Activated naive CD4-positive, alpha-beta T cell (primary cell): Measurements from ENCODE around the gene C2CD4D.
"Not testable (repeated sequence)": the region's sequence is repeated elsewhere in the genome, so short reads cannot be mapped to it uniquely, and the experiment has no call there.

Source experiments
- DNase-seq, 4 experiments: peaks; one replicate each; lab custom pipeline; 2025; lab: John Stamatoyannopoulos, UW

Gene C2CD4D

DNA sequence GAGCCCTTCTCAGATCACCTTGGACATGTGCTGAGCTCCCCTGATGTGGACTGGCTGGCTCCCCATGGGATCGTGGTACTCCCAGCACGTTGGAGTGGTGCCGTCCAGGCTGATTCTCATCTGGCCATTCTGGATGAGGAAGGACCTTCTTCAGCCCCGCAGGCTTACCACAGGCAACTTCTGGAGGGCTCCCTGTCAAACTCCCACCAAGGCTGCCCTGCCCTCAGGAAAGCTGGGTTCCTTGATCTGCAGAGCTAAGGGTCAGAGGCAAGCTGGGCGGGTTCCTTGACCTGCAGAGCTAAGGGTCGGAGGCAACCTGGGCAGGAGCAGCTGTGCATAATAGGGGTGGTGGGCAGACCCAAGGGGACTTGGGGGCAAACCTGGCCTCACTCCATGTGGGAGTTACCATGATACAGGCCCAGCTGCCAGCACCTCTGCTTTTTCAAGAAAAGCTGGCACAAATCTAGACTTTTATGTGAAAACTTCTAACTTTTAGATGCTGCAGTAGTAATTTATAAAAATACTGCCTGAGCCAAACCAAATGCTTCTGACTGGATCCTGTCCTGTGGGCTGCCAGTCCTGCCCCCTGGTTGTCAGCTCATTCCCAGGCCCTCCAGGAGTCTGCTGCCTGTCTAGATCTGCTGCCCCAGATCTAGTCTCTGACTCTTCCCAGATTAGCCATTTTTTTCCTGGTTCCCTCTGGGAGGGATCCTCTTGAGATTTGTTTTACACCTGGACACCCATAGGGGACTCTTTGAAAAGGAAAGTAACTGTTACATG lies 19.5 kb upstream of the C2CD4D start:
- no peak for DNase-seq

DNA sequence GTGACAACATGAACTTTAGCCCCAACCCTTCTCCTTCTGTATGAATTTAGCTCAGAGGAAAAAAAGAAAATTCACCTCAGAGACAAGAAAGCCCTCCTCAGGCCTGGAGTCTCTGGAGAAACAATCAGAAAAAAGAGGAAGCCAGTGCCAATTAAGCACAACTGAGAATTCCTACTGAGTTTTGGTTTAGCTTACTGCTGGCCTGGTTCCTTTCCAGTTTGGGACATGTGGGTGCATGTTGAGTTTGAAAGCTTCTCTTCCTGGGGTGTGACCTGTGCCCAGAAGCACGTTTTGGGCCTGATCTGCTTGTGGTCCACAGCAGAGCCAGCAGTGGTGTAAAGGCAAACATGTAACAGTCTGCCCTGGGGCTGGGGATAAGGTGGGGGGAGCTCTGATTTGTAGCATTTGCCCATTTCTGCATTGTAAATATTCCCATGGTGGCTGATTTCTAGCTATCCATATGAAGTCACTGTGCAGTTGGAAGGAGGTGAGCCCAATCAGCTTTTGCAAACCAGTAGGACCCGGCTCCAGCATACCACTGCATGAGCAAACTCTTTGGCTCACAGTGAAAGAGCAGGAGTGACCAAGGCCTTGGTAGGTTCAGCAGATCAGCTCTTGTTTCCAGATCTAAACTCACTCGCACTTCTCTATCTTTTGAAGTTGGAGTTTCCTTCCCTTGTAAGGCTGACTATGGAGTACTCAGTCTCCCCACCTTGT lies 18.6 kb upstream of the C2CD4D start:
- DNase-seq: no peak

DNA sequence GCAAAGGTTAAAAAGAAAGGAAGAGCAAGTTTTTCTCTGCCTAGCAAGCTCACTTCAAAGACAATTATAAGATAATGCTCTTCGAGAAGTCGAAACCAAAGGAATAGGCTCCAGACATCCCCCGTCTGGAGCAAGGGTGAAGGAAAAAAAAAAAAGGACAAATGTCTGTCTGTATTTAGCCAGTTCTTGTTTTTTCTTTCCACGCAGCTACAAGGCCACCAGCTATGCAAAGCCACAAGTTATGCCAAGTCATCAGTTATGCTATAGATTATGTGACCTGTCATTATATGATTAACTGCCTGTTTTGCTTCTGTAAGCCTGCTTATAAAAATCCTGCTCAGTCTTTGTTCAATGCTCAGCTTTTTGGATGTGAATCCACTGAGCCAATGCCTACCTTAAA lies 16.3 kb upstream of the C2CD4D start:
- DNase-seq: no peak

DNA sequence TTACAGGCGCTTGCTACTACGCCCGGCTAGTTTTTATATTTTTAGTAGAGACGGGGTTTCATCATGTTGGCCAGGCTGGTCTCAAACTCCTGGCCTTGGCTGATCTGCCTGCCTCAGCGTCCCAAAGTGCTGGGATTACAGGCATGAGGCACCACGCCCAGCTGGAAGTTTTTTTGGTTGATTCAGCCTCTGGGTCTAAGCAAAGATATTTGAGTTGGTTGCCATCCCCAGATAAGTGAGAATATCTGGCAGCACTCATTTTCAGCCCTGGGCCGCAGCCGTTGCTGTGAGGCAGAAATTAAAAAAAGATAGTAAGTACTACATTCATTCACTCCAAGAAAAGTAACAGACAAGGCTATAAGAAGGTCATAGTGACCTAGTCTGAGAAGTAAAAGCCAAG lies 15.9 kb upstream of the C2CD4D start:
- not testable (repeated sequence) for DNase-seq

DNA sequence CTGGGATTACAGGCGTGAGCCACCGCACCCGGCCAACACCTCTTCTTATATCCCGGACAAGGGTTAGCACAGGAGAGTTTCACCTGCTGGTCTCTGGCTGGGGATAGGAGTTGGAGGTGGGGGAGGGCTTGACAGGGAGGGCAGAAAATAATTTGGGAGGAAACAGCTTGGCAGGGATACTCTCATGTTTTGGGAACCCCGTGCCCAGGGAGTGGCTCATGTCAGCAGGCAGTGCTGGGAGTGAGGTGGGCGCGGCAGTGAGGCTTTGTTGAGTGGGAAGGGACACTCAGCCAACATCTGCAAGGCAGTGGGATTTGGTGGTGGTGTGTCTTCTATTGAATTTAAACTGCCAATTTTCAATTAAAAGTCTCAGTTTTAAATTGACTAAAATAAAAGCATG lies 15.0 kb upstream of the C2CD4D start:
- no peak for DNase-seq

DNA sequence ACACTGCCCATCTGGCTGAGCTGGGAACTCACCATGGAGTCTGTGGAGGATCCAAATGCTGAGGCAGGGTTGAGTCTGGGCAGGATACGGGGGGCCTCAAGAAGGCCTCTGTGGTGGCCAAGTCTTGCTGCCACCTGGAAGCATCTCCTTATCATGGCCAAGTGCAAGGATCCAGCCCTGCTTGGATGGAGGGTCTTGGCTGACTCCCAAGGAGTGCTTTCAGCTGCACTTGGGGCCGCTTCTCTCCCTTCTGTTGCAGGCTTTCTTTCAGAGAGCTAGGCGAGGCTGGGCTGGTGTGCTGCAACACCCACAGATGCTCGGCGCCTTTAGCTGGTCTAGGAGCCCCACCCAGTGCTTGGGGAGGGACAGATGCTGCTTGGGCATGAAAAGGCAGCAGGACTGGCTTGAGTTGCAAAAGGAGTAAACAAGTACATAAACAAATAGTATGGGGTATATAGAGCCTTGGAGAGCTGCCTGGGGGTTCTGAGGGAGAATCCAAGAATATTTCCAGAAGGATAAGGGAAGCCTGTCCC lies 13.9 kb upstream of the C2CD4D start, which contains the start of gene THEM5:
Gene THEM5 (minus strand): TSS at position 302 of the 533 bp plus-strand sequence. CDS start 147 bp downstream, at position 155.
- DNase-seq: no peak

DNA sequence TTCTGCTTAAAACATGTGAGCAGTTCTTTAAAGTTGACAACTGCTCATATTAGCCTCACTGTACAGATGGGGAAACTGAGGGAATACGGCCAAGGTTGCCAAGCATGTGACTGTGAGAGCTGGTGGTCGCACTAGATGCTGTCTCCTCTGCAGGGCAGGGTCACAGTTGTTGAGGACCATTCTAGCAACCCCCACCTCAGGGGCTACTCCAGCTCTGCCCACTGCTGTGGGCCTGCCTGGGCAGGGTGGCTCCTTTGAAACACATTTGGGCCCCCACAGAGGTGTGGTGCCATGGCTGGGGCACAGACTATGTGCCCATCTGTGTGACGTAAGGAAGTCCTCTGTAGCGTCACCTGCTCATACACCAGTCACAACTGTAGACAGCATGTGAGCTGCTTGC lies 13.1 kb upstream of the C2CD4D start:
- no peak for DNase-seq

DNA sequence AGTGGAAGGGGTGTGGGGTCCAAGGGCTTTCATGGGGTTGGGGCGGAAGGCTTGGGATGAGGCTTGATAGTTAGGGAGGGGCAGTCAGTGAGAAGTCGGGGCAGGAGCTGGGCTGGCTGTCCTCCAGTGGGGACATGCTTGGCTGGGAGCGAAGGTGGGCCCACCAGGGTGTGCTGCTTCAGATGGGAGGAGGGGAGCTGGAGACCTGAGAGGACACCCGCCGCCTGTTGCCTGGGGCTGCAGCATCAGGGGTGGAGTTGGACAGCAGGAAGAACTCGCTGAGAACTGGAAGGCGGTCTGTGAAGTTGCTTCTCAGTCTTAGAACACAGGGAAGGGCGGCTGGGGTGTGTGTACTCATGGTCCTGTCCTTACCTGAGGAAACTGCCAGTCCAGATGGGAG lies 12.3 kb upstream of the C2CD4D start:
- DNase-seq: no peak

DNA sequence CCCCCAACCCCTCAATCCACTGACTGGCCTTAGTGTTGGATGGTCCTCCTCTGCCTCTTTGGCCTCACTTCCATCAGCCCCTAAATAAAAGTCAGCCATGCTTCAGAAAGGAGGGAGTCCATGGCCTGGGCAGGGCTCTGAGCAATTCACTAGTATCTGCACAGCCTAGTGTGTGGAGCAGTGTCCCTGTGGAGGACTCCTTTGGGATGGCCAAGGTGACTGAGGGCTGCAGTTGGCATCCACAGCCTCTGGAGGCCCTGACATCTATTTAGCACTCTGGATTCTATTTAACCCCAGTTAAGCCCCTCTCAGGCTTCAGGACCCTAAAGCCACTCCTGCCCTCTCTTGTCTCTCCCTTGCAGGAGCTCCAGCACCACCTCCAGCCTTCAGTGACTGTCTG lies 10.3 kb upstream of the C2CD4D start:
- DNase-seq: no peak

DNA sequence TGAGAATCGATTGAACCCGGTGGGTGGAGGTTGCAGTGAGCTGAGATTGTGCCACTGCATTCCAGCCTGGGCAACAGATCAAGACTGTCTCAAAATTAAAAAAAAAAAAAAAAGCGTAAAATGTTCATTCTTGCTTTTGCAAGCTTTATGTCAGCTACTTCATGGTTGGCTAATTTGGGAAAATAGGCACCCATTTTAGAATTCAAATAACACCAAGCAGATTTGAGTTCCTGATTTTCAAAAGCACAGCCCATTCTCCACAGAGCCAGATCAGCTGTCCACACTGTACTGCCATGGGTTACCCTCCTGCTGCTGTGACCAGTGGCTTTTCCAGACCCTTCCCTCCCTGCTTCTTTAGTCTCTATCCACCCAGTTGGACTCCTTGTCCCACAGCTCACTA lies 9.5 kb upstream of the C2CD4D start:
- no peak for DNase-seq

DNA sequence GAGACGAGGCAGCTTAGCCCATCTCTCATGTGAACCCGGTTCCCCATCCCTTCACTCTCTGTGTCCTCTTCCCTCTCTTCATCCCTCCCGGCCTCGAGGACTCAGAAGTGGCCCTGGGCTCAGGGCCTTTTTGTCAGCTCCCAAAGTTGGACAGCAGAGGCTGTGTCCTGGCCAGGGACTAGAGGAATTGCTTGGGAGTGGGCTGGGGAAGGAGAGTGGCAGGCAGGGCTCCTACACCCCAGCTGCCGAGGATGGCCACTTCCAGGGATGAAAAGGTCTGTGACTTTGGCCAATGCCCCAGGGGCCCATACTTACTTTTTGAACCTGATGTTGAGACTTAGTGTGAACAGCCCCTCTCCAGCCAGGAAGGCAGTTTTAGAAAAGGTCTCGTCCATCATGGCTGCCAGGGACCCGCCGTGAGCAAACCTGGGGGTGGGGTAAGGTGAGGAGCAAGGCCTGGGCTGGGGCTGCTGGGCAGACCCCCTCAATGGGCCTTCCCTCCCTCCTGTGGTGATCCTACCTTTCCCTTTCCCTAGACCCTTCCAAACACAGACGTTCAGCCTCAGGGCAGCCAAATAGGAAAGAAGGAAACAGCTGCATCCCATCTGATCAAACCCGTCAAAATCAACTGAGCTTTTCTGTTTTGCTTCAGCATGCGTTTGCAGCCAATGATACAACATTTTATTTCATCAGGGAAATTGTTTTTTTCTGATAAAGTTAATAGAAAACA lies 8.4 kb upstream of the C2CD4D start:
- no peak for DNase-seq

DNA sequence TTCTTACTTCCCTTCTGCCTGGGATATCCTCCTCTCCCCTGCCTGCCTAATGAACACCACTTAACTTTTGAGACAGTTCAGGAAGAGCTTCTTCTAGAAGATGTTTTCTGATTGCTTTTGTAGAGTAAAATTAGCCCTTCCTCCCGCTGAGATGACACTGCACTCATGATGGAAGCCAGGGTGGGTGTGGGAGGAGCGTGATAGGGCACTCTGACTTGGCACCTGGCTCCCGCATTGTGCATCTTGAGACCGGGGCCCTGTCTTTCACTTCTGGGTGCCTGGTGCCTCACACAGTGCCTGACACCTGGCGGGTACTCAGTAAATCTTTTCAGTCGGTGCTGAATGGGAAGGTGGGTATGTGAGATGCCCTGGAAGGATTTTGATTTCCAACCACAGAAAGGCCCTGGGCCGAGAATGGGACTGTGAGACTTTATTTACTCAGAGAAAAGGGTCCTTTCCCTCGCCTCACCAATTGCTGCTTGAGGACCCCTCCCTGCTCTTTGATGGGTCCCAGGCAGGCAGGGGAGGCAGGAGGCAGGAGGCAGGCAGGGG lies 7.1 kb upstream of the C2CD4D start:
- no peak for DNase-seq

DNA sequence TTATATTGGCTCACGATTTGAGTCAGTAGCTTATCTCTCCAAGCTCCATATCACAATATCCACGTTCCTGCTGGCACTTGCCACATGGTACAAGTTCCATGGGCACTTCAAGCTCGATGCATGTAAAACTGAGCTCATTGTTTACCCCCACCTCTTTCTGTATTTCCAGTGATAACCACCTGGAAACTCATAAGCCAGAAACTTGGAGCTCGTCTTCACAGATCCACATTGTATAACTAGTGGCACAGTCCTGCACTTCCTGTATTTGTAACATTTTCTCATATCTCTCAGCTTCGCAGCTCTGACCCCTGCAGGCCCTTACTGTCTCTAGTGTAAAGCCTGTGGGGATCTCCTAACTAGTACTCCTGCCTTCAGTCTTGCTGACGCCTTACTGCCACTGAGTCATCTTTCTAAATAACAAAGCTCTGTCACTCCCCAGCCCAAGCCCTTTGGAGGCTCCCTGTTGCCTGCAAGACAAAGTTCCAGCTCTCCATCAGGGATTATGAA lies 6.5 kb upstream of the C2CD4D start:
- no peak for DNase-seq

DNA sequence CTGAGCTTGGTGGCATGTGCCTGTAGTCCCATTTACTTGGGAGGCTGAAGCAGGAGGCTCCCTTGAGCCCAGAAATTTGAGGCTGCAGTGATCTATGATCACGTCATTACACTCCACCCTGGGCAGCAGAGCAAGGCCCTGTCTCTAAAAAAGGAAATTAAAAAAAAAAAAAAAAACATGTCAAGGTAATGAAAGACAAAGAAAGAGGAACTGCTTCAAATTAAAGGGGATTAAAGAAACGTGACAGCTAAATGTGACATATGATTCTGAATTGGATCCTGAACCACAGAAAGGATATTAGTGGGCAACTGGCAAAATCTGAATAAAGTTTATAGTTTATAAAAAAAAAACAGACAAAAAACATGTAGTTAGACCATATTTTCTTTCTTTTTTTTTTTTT lies 3.8 kb upstream of the C2CD4D start:
- no peak for DNase-seq

DNA sequence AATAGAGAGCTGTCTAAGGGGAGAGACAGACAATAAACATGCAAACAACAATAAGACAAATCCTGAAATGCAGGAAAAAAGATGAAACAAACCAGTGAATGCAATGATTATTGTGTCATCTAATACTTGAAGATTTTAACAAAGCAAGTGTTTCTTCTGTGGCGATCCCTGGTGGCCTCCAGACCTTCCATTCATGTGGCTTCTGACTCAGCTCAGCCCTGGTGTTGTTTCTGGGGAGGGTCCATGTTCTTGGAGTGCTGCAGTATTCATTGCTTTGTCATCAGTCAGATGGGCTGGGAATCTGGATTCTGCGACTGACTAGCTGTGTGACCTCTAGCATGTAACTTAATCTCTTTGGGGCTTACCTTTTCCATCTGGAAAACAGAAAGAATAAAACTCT lies 1.5 kb upstream of the C2CD4D start:
- DNase-seq: no peak

DNA sequence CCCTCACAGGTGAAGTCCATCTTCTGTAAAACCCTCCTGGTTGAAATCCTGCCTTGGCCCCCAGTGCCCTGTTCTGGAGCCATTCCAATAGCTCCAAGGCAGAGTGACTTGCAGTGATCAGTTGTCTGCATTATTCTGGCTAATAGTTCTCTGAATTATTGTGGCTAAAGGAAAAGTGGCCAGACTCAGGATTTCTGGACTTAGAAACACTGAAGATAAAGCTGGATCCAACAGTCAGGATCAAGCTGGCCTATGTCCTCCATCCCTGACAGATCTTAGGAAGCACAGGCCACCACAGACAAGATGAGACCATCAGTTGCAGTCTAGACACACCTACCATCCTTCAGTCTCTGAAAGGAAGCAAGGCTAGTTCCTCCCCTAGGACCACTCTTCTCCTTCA lies 801 bp upstream of the C2CD4D start:
- no peak for DNase-seq

DNA sequence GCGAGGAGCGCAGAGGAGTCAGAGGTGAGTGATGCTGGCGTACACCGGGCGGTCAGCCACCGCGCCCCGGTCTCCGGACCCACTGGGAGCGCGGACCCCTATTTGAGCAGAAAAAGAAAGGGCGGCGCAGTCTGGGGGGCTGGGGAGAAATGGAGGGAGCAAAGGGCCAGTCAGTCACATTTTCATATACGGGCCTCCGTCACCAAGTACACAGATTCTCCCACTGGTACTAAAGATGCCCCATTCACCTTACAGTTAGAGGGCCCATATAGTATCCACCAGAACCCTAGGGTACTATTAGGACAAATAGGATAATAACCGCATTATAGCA lies 573 bp downstream of the C2CD4D start:
- DNase-seq: no peak

DNA sequence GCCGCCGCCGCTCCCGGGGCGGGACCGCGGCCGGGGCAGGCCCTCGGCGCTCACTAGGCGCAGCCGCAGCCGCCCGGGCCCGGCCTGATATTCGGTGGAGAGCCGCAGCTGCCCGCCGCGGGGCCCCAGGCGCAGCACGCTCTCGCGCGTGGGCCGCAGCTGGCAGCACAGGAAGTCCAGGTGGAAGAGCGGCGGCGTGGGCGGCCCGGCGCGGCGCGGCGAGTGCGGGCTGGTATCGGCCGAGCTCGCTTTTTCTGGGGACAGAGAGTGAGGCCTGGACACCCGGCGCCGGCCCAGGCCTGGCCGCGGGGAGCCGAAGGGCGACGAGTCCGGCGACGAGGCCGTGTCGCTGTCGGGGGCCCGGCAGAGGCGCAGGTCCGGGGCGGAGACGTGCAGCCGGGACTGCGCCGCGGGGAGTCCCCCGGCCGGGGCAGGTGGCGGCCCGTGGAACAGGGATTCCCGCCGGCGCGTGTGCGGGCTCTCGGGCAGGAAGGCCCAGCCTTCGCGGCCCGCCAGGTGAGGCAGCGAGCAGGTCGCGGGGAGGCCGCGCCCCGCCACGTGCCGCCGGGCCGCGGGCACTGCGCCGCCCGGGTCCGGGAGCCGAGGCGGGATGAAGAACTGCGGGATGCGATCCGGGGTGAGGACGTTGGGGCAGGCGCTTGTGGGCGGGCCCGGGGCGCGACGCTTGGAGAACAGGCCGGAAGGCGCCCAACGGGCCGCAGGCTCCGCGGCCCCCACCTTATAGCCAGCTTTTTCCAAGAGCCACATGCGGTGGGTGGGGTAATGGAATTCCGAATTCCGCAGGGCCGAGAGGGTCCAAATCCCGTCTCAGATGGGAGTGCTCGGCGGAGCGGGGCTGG lies 1.2 kb downstream of the C2CD4D start:
- DNase-seq: no peak

DNA sequence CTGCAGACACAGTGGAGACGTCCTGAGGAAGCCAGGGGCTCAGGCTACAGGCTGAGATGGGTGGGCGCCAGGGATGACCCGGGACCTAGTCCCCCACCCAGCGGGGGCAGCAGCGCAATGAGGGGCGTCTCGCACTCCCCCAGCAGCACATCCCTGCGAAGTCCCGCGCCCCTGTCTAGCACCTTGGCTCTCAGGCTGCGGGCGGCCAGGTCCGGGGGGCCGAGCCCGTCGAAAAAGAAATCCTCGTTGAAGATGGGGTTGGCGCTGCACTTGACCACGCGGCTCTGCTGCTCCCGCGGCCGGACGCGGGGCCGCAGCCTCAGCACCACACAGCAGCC lies 1.8 kb downstream of the C2CD4D start:
- no peak for DNase-seq

DNA sequence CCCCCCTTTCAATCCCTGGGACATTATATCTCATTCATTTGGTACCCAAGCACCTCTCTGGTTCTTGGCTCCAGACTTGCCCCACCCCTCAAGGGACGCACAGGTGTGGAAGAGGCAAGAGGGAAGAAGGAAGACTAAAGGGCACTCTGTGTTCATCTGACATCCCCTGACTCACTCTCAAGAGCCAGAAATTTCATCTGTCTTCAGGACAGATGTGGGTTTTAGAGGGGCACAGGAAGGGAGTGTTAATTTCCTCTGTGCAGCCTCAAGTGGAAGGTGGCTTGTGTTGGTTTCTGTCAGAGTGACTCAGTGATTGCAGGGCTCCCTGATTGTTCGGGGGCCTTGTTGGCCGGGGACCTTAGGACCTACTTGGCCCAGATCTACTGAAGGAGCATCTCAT lies 2.4 kb downstream of the C2CD4D start:
- no peak for DNase-seq

DNA sequence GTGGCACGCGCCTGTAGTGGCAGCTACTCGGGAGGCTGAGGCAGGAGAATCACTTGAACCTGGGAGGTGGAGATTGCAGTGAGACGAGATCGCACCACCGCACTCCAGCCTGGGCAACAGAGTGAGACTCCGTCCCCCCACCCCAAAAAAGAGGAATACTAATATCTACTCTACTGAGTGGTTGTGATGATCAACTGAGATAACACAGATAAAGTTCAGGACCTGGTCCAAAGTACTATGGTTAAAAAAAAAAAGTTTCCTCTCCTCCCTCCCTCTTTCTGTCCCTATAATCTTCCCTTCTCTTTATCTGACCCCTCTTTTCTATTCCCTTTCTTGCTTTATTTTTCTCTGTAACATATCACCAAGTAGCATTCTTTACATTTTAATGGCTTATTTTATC lies 4.0 kb downstream of the C2CD4D start:
- no peak for DNase-seq

DNA sequence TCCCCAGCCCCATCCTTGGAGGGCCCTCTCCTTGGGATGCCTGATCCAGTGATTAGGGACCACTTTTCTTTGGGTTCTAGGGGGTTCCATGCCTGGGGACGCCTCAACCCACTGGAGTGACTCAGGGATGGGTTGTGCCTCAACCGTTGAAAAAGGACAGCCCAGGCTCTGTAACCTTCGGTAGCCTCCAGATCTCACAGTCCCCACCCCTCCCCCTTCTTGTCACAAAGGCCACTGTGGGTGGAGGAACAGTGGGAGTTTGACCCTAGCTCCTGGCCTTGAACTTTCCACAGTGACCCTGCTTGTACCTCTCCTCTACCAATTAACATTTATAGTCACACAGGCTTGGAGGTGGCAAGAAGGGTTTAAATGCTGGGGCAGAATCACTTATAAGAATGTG lies 5.4 kb downstream of the C2CD4D start:
- no peak for DNase-seq
